DOHH2 (cell line): ENCODE results near the gene SLC25A1.

Source experiments
- CTCF ChIP-seq: fragments of 200-600 bp; sonication (generic); IDR thresholded peaks from one replicate; pipeline ENCODE4 v1.5.1; 2014; ENCODE audit warnings: antibody characterized with exemption, mild to moderate bottlenecking, low read depth, low read length; ENCODE audit not compliant: poor library complexity, severe bottlenecking
- EZH2phosphoT487 ChIP-seq: fragments of 200-600 bp; sonication (generic); IDR thresholded peaks from 2 replicates; pipeline ENCODE4 v1.6.1; 2017; ENCODE audit warnings: borderline replicate concordance, mild to moderate bottlenecking, antibody characterized with exemption, low read length, moderate library complexity, mixed read lengths

- no peak for TF ChIP-seq CTCF
- TF ChIP-seq EZH2phosphoT487: no peak
These were observed 2.8 kb downstream of the SLC25A1 start for GRCh38 chr22:19175602-19176174.
